Gastrocnemius medialis (tissue), 4 donors: ENCODE results near the gene CLEC4F.

Source experiments
- POLR2A ChIP-seq, 2 donors: fragments of 450-650 bp; IDR thresholded peaks; one replicate each; pipeline ENCODE4 v1.6.1; 2017; ENCODE audit warnings: antibody characterized with exemption in 2 of 2, mild to moderate bottlenecking in 2 of 2, moderate library complexity in 2 of 2
- TF ChIP-seq, protein P1 (sequence below), 5 experiments: fragments of 450-650 bp in 3 of 5; fragments of 200-600 bp in 2 of 5; sonication (generic) in 2 of 5; IDR thresholded peaks in 4 of 5; conservative IDR thresholded peaks in 1 of 5; 1 replicate in 4 of 5; 2 replicates in 1 of 5; pipeline ENCODE4 v1.5.1; 2016 to 2019; ENCODE audit warnings: antibody characterized with exemption in 5 of 5, mild to moderate bottlenecking in 3 of 5, moderate library complexity in 3 of 5

GRCh38 chr2:70793450-70793849 lies 26.9 kb downstream of the CLEC4F start:
- TF ChIP-seq POLR2A (IDR thresholded peaks at IDR 0.05), result no peak
- TF ChIP-seq, protein P1, sequence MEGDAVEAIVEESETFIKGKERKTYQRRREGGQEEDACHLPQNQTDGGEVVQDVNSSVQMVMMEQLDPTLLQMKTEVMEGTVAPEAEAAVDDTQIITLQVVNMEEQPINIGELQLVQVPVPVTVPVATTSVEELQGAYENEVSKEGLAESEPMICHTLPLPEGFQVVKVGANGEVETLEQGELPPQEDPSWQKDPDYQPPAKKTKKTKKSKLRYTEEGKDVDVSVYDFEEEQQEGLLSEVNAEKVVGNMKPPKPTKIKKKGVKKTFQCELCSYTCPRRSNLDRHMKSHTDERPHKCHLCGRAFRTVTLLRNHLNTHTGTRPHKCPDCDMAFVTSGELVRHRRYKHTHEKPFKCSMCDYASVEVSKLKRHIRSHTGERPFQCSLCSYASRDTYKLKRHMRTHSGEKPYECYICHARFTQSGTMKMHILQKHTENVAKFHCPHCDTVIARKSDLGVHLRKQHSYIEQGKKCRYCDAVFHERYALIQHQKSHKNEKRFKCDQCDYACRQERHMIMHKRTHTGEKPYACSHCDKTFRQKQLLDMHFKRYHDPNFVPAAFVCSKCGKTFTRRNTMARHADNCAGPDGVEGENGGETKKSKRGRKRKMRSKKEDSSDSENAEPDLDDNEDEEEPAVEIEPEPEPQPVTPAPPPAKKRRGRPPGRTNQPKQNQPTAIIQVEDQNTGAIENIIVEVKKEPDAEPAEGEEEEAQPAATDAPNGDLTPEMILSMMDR (IDR thresholded peaks at IDR 0.05 in 4 of 5, conservative IDR thresholded peaks at IDR 0.05 in 1 of 5), result no peak
